Activated CD8-positive, alpha-beta T cell treated with anti-CD3 and anti-CD28 coated beads, Interleukin-2, amount 10 ng/mL, durations not matched to agents 7 days and 5 days (primary cell): Measurements from ENCODE around the gene HLA-DPA1. TPM values are rescaled to one million over a fixed set of nuclear protein-coding genes. Genes with fewer than 3 reads are reported as not detected.
"Not testable (repeated sequence)": the region's sequence is repeated elsewhere in the genome, so short reads cannot be mapped to it uniquely, and the experiment has no call there.

Experiments
- ATAC-seq: fragments of 150-1000 bp; cut with Tn5 transposase; one replicate; pipeline ENCODE4 v1.10.0; 2021; ENCODE audit warnings: moderate library complexity
- CTCF ChIA-PET: fragments of 350-600 bp; sonication (Branson Sonifier 250); formaldehyde crosslinking; loops from one replicate; lab custom pipeline; 2021; ENCODE audit warnings: antibody characterized with exemption; lab: Charles Lee
- POLR2A ChIA-PET: fragments of 350-600 bp; sonication (Branson Sonifier 250); formaldehyde crosslinking; loops from one replicate; lab custom pipeline; 2021; ENCODE audit warnings: antibody characterized with exemption; lab: Charles Lee
- DNase-seq: peaks from one replicate; pipeline ENCODE4 v3.0.0-alpha.2; 2020
- H3K27ac Mint-ChIP-seq: one replicate; pipeline ENCODE4 v1.8.0; 2021; ENCODE audit warnings: mild to moderate bottlenecking, mixed read lengths
- H3K27me3 Mint-ChIP-seq: one replicate; pipeline ENCODE4 v1.8.0; 2021; ENCODE audit warnings: low read depth, mixed read lengths
- H3K36me3 Mint-ChIP-seq: one replicate; pipeline ENCODE4 v1.8.0; 2021; ENCODE audit warnings: low read depth, mixed read lengths
- H3K4me1 Mint-ChIP-seq: one replicate; pipeline ENCODE4 v1.8.0; 2021; ENCODE audit warnings: low read depth, mixed read lengths
- H3K4me3 Mint-ChIP-seq: one replicate; pipeline ENCODE4 v1.8.0; 2021; ENCODE audit warnings: mild to moderate bottlenecking, mixed read lengths
- H3K9me3 Mint-ChIP-seq: one replicate; pipeline ENCODE4 v1.8.0; 2022; ENCODE audit warnings: mixed read lengths; ENCODE audit not compliant: insufficient read depth
- total RNA-seq, 2 experiments: library from RNA; stranded (reverse); gene quantifications; one replicate each; pipeline ENCODE4 v1.2.3, GENCODE V29; 2021

HLA-DPA1 gene
- total RNA-seq, 2 experiments from 2014 or later: 39.1 to 40.0 TPM

DNA sequence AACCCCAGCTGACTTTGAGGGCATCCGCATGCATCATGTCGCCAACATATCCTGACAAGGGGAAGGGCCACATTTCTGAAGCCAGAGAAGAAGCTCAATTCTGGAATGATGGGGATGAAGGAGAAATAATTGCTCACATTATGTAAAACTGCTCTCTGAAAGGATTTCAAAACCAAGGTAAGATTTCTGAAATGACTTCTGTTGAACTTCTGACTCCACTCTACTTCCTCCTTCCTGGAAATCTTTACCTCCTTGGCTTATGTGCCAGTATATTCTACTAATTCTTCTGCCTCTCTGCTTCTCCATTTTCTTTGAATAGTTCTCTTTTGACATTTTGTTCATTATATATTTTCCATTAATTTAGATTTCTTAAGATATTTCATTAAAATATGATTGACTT lies 34.2 kb upstream of the HLA-DPA1 start:
- Mint-ChIP-seq H3K4me1 (no peaks in the 10 kb centered on the region), H3K27me3 (peaks cover 69% of the 10 kb centered on the region), H3K4me3 (no peak overlapping the region), H3K36me3 (no peaks in the 10 kb centered on the region), H3K9me3 (no peaks in the 10 kb centered on the region), H3K27ac (no peak overlapping the region)
- DNase-seq (no peak), ATAC-seq (no peak)
- ChIA-PET POLR2A (no interaction called here), CTCF (interaction anchor here (1.0 to 1.5 kb wide), 2 partner anchors 11 to 19 kb away, joined by 3 to 5 read pairs; no protein-coding TSS in a partner anchor)

DNA sequence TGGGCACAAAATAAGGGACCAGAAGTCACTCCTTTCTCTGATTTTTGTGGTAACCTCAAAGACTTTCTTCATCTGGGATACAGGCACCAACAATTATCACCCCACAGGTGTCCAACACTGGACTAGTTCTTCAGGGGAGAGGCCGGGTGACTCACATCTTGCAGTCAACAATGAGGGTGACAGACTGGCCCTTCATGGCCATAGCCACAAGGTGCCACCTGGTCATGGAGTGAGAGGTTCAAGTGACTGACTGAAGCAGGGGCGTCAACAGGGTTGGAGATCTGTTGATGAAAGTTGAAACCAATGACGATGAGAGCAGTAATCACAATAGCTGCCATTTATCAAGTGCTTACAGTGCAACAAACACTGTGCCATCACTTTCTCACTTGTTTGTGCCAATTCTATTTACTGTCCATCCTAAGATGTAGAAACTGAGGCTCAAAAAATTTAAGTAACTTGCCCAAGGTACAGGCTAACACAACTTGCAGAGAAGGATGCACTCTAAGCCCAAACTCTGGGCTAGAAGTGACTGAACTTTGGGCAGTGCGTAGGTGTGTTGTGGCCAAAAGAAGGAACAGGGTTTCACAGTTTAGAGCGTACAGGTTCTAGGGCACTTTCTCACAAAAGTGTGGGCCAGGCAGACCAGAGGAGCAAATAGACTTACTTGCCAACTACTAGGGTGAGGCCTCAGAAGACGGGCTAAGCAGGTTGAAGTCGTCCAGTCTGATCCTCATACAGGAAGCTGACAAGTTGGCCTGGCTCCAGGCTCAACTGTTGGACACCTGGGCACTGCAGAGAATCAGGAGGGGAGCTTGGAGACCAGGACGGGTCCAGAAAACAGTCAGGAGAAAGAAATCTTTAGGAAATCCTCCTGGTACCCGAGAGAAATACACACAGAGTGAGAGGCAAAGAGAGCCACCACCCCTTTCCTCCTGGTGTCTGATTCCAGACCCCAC lies 32.7 kb upstream of the HLA-DPA1 start:
- ChIA-PET CTCF (interaction anchor here (1.0 kb wide), 1 partner anchor 20 kb away, joined by 5 read pairs; no protein-coding TSS in a partner anchor), POLR2A (no interaction called here)
- no peak for ATAC-seq
- no peaks in the 10 kb centered on the region for H3K36me3 Mint-ChIP-seq
- H3K4me3 Mint-ChIP-seq: no peak overlapping the region
- H3K9me3 Mint-ChIP-seq: peaks cover 6% of the 10 kb centered on the region
- no peaks in the 10 kb centered on the region for H3K4me1 Mint-ChIP-seq
- DNase-seq: no peak
- peaks cover 72% of the 10 kb centered on the region for H3K27me3 Mint-ChIP-seq
- no peak overlapping the region for H3K27ac Mint-ChIP-seq

DNA sequence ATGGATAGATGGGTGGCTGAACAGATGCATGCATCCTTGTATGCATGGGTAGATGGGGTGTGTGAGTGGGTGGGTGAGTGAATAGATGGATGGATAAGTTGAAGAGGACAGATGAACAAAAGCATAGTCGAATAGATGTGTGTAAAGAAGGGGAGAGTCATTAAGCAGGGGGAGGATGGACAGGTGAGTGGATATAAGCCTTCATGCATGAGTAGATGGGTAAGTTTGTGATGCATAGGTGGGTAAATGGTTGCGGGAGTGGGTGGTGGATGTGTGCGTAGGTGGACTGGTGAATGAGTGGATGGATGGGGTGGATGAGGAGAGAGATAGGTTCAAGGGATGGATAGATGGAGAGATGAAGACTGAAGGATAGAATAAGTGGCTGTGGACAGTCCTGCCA lies 31.9 kb upstream of the HLA-DPA1 start:
- ChIA-PET CTCF (no interaction called here), POLR2A (no interaction called here)
- peaks cover 68% of the 10 kb centered on the region for H3K27me3 Mint-ChIP-seq
- peaks cover 13% of the 10 kb centered on the region for H3K9me3 Mint-ChIP-seq
- H3K27ac Mint-ChIP-seq: no peak overlapping the region
- no peak overlapping the region for H3K4me3 Mint-ChIP-seq
- H3K36me3 Mint-ChIP-seq: peaks cover under 1% of the 10 kb centered on the region
- DNase-seq (no peak), ATAC-seq (no peak)
- no peaks in the 10 kb centered on the region for H3K4me1 Mint-ChIP-seq

DNA sequence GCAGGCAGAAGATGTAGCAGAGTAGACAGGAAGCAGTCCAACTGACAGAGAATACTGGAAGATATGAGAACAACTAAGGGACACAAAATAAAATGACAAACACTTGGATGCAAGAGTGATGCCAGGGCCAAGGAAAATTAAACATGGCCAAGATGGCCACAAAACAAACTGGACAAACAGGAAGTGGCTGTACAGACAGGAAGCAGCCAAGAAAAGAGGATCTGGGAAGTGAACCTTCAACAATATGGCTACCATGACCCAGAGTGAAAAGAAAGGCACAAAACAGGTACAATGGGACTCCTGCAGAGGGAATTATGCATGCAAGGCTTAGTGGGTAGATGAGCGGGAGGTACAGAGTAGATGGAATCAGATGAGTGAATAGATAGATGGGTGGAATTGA lies 31.4 kb upstream of the HLA-DPA1 start:
- H3K27me3 Mint-ChIP-seq: peaks cover 65% of the 10 kb centered on the region
- no peak overlapping the region for H3K4me3 Mint-ChIP-seq
- H3K27ac Mint-ChIP-seq: no peak overlapping the region
- ATAC-seq (no peak), DNase-seq (no peak)
- ChIA-PET POLR2A (no interaction called here), CTCF (no interaction called here)
- H3K36me3 Mint-ChIP-seq: peaks cover 2% of the 10 kb centered on the region
- no peaks in the 10 kb centered on the region for H3K4me1 Mint-ChIP-seq
- H3K9me3 Mint-ChIP-seq: peaks cover 15% of the 10 kb centered on the region

DNA sequence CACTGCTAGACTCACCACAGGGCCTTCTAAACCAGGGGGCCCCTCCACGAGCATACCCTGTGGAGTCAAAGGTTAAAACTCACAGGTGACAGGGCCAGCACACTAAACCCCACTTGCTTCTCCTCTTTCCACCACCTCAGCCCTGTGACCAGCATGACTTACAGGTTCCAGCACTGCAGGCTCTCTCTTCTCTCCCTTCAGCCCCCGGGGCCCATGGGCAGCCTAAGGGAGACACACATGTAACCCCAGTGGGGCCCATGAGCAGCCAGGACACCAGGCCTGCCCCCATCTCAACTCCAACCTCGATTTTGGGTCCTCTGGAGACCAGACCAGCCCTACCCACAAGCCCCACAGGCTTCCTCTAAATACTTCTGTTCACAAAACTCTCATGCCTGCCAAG lies 30.3 kb upstream of the HLA-DPA1 start:
- no peaks in the 10 kb centered on the region for H3K4me1 Mint-ChIP-seq
- H3K27ac Mint-ChIP-seq: no peak overlapping the region
- no peak for DNase-seq
- CTCF ChIA-PET: no interaction called here
- POLR2A ChIA-PET: no interaction called here
- H3K27me3 Mint-ChIP-seq: peaks cover 62% of the 10 kb centered on the region
- H3K4me3 Mint-ChIP-seq: no peak overlapping the region
- peaks cover 2% of the 10 kb centered on the region for H3K36me3 Mint-ChIP-seq
- H3K9me3 Mint-ChIP-seq: peaks cover 23% of the 10 kb centered on the region
- no peak for ATAC-seq

DNA sequence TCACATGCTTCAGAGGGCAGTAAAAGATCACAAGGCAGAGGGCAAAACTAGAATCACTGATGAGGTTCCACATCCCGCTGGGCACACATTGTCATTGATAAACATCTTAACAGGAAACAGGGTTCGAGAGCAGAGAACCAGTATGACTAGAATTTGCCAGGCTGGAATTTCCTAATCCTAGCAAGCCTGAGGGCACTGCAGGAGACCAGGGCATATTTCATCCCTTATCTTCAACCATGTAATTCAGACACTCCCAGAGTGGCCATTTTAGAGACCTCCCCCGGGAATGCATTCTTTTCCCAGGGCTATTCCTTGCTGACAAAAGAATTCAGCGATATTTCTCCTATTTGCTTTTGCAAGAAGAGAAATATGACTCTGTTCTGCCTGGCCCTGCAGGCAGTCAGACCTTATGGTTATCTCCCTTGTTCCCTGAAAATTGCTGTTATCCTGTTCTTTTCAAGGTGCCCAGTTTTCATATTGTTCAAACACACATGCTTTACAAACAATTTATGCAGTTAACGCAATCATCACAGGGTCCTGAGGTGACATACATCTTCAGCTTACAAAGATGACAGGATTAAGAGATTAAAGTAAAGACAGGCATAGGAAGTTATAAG lies 27.8 kb upstream of the HLA-DPA1 start:
- H3K9me3 Mint-ChIP-seq: peaks cover 36% of the 10 kb centered on the region
- POLR2A ChIA-PET, DNase-seq, ATAC-seq, H3K4me1 Mint-ChIP-seq, H3K27ac Mint-ChIP-seq, CTCF ChIA-PET, H3K4me3 Mint-ChIP-seq, H3K36me3 Mint-ChIP-seq: not testable (repeated sequence)
- H3K27me3 Mint-ChIP-seq: peaks cover 57% of the 10 kb centered on the region

DNA sequence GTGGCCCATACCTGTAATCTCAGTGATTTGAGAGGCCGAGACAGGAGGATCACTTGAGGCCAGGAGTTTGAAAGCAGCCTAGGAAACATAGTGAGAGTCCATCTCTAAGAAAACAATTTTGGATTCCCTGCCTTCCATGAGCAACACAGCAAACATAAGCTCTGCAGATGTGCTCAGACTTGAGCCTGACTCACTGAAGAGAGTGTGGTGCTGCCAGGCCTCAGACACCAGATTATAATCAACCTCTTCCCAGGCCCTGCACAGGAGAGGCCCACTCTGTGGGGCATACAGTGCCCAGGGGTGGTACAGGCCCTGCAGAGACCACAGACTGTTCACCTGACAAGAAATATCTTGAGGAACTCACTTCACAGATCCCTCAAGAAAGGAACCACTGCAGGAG lies 22.2 kb upstream of the HLA-DPA1 start:
- Mint-ChIP-seq H3K4me3 (no peak overlapping the region), H3K9me3 (peaks cover 24% of the 10 kb centered on the region), H3K27ac (no peak overlapping the region), H3K36me3 (peaks cover 2% of the 10 kb centered on the region), H3K27me3 (peaks cover 31% of the 10 kb centered on the region), H3K4me1 (no peaks in the 10 kb centered on the region)
- CTCF ChIA-PET: no interaction called here
- ATAC-seq (no peak), DNase-seq (no peak)
- POLR2A ChIA-PET: no interaction called here

DNA sequence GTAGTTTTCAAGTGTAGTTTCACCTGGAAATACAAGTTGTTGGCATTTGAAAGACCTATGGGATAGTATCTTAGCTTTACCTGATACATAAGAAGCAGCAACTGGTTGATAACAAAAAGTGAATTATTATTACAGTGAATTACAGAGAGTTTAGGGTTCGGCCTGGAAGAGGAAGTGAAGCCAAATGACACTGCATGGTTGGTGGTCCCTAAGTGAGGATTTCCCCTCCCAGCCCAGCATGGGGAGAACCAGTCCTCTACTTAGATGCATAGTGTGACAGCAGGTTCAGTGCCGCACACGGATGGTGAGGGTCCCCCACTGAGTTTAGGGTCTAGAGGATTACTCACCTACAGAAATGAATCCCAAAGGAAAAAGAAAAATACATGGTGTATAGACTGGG lies 20.4 kb upstream of the HLA-DPA1 start:
- peaks cover 26% of the 10 kb centered on the region for H3K27me3 Mint-ChIP-seq
- no peaks in the 10 kb centered on the region for H3K36me3 Mint-ChIP-seq
- ChIA-PET POLR2A (no interaction called here), CTCF (no interaction called here)
- ATAC-seq: no peak
- no peak overlapping the region for H3K27ac Mint-ChIP-seq
- no peaks in the 10 kb centered on the region for H3K4me1 Mint-ChIP-seq
- DNase-seq: no peak
- H3K4me3 Mint-ChIP-seq: no peak overlapping the region
- H3K9me3 Mint-ChIP-seq: peaks cover 14% of the 10 kb centered on the region

DNA sequence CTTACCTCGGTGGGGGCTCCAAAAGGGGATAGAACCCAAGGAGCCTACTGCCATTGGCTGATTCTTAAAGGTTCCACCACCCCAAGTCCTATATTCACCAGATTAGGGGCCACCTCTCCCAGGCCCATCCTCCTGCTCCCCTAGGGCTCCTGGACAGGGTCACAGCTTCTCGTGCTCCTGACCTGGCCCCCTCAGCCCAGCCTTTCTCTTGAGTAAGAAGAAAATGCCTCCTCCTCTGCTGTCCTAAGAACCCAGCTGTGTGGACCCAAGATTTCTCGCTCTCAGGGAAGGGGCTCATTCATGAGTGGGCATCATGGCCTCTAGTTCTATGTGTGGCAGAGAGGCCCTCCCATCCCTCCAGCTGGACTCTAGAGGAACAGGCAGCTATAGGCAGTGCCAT lies 18.9 kb upstream of the HLA-DPA1 start:
- peaks cover 20% of the 10 kb centered on the region for H3K27me3 Mint-ChIP-seq
- ChIA-PET POLR2A (no interaction called here), CTCF (interaction anchor here (1.2 kb wide), 2 partner anchors 22 to 77 kb away, joined by 4 read pairs; no protein-coding TSS in a partner anchor)
- H3K36me3 Mint-ChIP-seq: no peaks in the 10 kb centered on the region
- H3K4me3 Mint-ChIP-seq: no peak overlapping the region
- ATAC-seq (no peak), DNase-seq (no peak)
- H3K4me1 Mint-ChIP-seq: no peaks in the 10 kb centered on the region
- peaks cover 2% of the 10 kb centered on the region for H3K9me3 Mint-ChIP-seq
- H3K27ac Mint-ChIP-seq: no peak overlapping the region

DNA sequence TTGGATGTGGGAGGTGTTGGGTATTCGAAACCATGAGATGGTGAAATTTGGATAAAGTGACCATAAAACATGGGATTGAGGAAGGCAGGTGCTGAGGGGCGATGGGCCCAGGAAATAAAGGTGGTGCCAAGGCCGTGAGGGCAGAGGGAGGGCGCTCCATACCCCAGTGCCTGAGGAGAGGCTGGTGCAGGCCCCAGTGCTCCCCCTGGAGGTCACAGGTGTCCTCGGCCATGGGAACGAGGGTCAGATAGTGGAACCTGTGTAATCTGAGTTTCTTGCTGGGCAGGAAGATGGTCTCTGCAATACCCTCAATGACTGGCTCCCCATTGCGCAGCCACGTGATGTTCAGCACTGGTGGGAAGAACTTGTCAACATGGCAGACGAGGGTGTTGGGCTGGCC lies 18.5 kb upstream of the HLA-DPA1 start:
- ATAC-seq (peak; percentile 82), DNase-seq (peak; percentile 71)
- no peaks in the 10 kb centered on the region for H3K9me3 Mint-ChIP-seq
- ChIA-PET CTCF (interaction anchor here (1.2 kb wide), 2 partner anchors 22 to 76 kb away, joined by 4 read pairs; no protein-coding TSS in a partner anchor), POLR2A (no interaction called here)
- H3K27me3 Mint-ChIP-seq: peaks cover 17% of the 10 kb centered on the region
- no peak overlapping the region for H3K27ac Mint-ChIP-seq
- no peaks in the 10 kb centered on the region for H3K4me1 Mint-ChIP-seq
- H3K4me3 Mint-ChIP-seq: no peak overlapping the region
- no peaks in the 10 kb centered on the region for H3K36me3 Mint-ChIP-seq

DNA sequence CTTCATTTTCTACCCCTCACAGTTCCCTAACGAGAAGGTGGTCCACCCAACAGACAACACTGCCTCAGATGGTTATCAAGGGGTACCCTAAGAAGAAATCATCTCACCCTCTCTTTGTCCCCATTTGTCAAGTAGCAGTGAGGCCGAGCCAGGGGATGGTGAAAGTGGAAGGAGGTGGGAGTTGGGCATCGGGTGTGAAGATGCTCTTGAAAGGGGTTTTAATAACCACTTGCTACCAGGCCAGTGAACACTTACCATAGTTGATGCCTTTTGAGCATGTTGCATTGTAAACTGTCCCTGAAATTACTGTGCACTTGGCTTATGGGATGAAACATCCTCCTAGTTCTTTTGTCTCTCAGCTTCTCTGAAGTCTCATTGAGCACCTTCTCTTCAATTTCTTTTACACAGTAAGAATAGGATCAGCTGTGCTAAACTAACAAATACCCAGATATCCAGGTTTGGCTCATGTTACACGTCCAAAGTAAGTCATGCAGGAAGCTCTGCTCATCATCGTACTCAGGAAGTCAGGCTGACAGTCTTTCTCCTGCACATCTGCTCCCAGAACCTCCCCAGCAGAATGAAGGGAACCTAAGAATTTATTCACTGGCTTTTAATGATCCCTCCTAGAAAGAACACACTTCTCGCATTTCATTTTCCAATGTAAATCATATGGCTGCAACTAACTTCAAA lies 15.6 kb upstream of the HLA-DPA1 start:
- H3K9me3 Mint-ChIP-seq: no peaks in the 10 kb centered on the region
- ATAC-seq: no peak
- POLR2A ChIA-PET: no interaction called here
- CTCF ChIA-PET: interaction anchor here (1.0 to 4.3 kb wide), 8 partner anchors 9 to 159 kb away, joined by 3 to 29 read pairs (median 4); partner anchors contain the start of genes HLA-DPA1 and HLA-DPB1
- H3K27me3 Mint-ChIP-seq: peaks cover 4% of the 10 kb centered on the region
- no peaks in the 10 kb centered on the region for H3K36me3 Mint-ChIP-seq
- DNase-seq: no peak
- H3K4me1 Mint-ChIP-seq: no peaks in the 10 kb centered on the region
- no peak overlapping the region for H3K4me3 Mint-ChIP-seq
- H3K27ac Mint-ChIP-seq: no peak overlapping the region
